ENCODE data around the gene RTN4RL2.

The RTN4RL2 gene

DNA sequence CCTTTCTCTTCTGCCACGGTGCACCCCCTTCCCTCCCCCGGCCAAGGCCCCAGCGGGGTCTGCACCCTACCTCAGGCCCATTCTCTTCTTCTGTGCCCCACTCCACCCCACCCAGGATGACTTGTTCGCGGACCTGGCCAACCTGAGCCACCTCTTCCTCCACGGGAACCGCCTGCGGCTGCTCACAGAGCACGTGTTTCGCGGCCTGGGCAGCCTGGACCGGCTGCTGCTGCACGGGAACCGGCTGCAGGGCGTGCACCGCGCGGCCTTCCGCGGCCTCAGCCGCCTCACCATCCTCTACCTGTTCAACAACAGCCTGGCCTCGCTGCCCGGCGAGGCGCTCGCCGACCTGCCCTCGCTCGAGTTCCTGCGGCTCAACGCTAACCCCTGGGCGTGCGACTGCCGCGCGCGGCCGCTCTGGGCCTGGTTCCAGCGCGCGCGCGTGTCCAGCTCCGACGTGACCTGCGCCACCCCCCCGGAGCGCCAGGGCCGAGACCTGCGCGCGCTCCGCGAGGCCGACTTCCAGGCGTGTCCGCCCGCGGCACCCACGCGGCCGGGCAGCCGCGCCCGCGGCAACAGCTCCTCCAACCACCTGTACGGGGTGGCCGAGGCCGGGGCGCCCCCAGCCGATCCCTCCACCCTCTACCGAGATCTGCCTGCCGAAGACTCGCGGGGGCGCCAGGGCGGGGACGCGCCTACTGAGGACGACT is 15.9 kb downstream of the RTN4RL2 start:
- DNase-seq (ENCODE audit: low spot score): no peak
- Histone ChIP-seq H3K4me3 (peak overlapping the region; percentile 79), H3K27ac (no peak overlapping the region)
- TF ChIP-seq CTCF (IDR thresholded peaks at IDR 0.05): no peak

GRCh38 chr11:57476757-57477506 is 16.6 kb downstream of the RTN4RL2 start:
- peak; percentile 39 for TF ChIP-seq CTCF (IDR thresholded peaks at IDR 0.05)
- no peak for DNase-seq (ENCODE audit: low spot score)
- Histone ChIP-seq H3K4me3 (peak overlapping the region; percentile 79), H3K27ac (no peak overlapping the region)

DNA sequence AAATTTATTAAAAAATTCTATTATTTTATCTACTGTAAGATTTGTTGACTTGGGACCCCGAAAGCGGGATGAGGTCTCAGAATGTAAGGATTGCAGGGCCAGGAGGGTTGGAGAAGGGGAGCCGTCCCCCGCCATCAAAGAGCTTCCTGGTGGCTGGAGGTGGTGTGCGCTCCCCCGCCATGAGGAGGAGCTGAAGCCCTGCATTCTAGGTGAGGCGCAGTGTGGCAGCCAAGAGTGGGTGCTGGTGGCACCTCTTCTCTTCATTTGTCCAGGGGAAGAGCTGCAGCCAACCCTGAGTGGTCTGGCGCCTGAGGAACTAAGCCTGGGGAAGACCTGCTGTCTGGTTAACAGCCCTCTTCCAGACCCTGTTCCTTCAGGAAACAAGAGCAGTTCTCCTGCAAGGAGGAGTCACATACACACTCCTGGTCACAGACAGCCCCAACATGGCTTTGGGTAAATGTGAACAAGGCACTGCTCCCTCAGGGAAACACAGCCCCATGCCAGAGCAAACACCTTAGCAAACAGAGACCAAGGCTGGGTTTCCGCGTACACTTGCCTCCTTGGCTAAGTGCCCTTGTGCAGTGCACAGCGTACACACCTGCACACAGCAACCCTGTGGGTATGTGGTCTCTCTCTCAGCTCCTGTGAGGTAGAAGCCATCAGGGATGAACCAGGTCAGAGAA is 17.3 kb downstream of the RTN4RL2 start:
- H3K4me3 ChIP-seq: no peak overlapping the region
- DNase-seq (ENCODE audit: low spot score): no peak
- TF ChIP-seq CTCF (IDR thresholded peaks at IDR 0.05): no peak
- H3K27ac ChIP-seq: no peak overlapping the region

GRCh38 chr11:57479021-57479663 is 18.8 kb downstream of the RTN4RL2 start:
- DNase-seq (ENCODE audit: low spot score): no peak
- TF ChIP-seq CTCF (IDR thresholded peaks at IDR 0.05): no peak
- Histone ChIP-seq H3K4me3 (no peak overlapping the region), H3K27ac (no peak overlapping the region)

GRCh38 chr11:57479911-57480310 is 19.6 kb downstream of the RTN4RL2 start:
- no peak overlapping the region for H3K27ac ChIP-seq
- DNase-seq (ENCODE audit: low spot score): no peak
- no peak for TF ChIP-seq CTCF (IDR thresholded peaks at IDR 0.05)
- H3K4me3 ChIP-seq: no peak overlapping the region

- H3K27ac ChIP-seq: no peak overlapping the region
- H3K4me3 ChIP-seq: no peak overlapping the region
- TF ChIP-seq CTCF (IDR thresholded peaks at IDR 0.05): peak; percentile 52
- no peak for DNase-seq (ENCODE audit: low spot score)
Observed at GRCh38 chr11:57480409-57481137, 20.2 kb downstream of the RTN4RL2 start.
